ENCODE results near the gene PRLHR. TPM values are rescaled to one million over a fixed set of nuclear protein-coding genes. Genes with fewer than 3 reads are reported as not detected.
"Not testable (repeated sequence)": the region's sequence is repeated elsewhere in the genome, so short reads cannot be mapped to it uniquely, and the experiment has no call there.

The PRLHR gene
- total RNA-seq, 1 experiment from 2014 or later = not detected

GRCh38 chr10:118625504-118625903, 30.1 kb upstream of the PRLHR start:
- ChIA-PET POLR2A (interaction anchor here (1.2 kb wide), 1 partner anchor 10 kb away, joined by 3 read pairs; no protein-coding TSS in a partner anchor), CTCF (interaction anchor here (1.4 kb wide), 1 partner anchor 42 kb away, joined by 4 read pairs; no protein-coding TSS in a partner anchor)
- no peaks in the 10 kb centered on the region for H3K9me3 Mint-ChIP-seq (ENCODE audit: unreplicated experiment)
- H3K4me3 Mint-ChIP-seq (ENCODE audit: unreplicated experiment) = no peak overlapping the region
- H3K36me3 Mint-ChIP-seq (ENCODE audit: insufficient read depth, unreplicated experiment) = no peaks in the 10 kb centered on the region
- intact Hi-C loops (cut with micrococcal nuclease) = no loop called here
- H3K27me3 Mint-ChIP-seq (ENCODE audit: insufficient read depth, unreplicated experiment) = peaks cover 34% of the 10 kb centered on the region
- no peak for TF ChIP-seq CTCF (IDR thresholded peaks at IDR 0.05; ENCODE audit: unreplicated experiment)
- DNase-seq (ENCODE audit: unreplicated experiment) = no peak
- BruUV-seq (replicated peaks) = no TSS peak
- peaks cover 12% of the 10 kb centered on the region for H3K4me1 Mint-ChIP-seq (ENCODE audit: insufficient read depth, unreplicated experiment)
- no peak overlapping the region for H3K27ac Mint-ChIP-seq (ENCODE audit: low read depth, unreplicated experiment)

- Mint-ChIP-seq H3K4me1 (ENCODE audit: insufficient read depth, unreplicated experiment) (peaks cover 18% of the 10 kb centered on the region), H3K27me3 (ENCODE audit: insufficient read depth, unreplicated experiment) (peaks cover 34% of the 10 kb centered on the region), H3K36me3 (ENCODE audit: insufficient read depth, unreplicated experiment) (no peaks in the 10 kb centered on the region), H3K27ac (ENCODE audit: low read depth, unreplicated experiment) (no peak overlapping the region), H3K4me3 (ENCODE audit: unreplicated experiment) (no peak overlapping the region), H3K9me3 (ENCODE audit: unreplicated experiment) (no peaks in the 10 kb centered on the region)
- no peak for DNase-seq (ENCODE audit: unreplicated experiment)
- ChIA-PET POLR2A (no interaction called here), CTCF (interaction anchor here (0.7 kb wide), 2 partner anchors 99 to 1158 kb away, joined by 3 read pairs; no protein-coding TSS in a partner anchor)
- BruUV-seq (replicated peaks) = no TSS peak
- TF ChIP-seq CTCF (IDR thresholded peaks at IDR 0.05; ENCODE audit: unreplicated experiment) = no peak
- intact Hi-C loops (cut with micrococcal nuclease) = no loop called here
Observed at GRCh38 chr10:118624747-118625146, 29.3 kb upstream of the PRLHR start.

GRCh38 chr10:118621304-118621942, 26.0 kb upstream of the PRLHR start:
- CTCF ChIA-PET = interaction anchor here (0.6 to 1.2 kb wide), 5 partner anchors 14 to 1125 kb away, joined by 3 to 6 read pairs (median 3); no protein-coding TSS in a partner anchor
- no peak for TF ChIP-seq CTCF (IDR thresholded peaks at IDR 0.05; ENCODE audit: unreplicated experiment)
- Mint-ChIP-seq H3K36me3 (ENCODE audit: insufficient read depth, unreplicated experiment) (no peaks in the 10 kb centered on the region), H3K4me1 (ENCODE audit: insufficient read depth, unreplicated experiment) (peaks cover 18% of the 10 kb centered on the region), H3K4me3 (ENCODE audit: unreplicated experiment) (no peak overlapping the region), H3K27ac (ENCODE audit: low read depth, unreplicated experiment) (no peak overlapping the region), H3K27me3 (ENCODE audit: insufficient read depth, unreplicated experiment) (peaks cover 34% of the 10 kb centered on the region), H3K9me3 (ENCODE audit: unreplicated experiment) (no peaks in the 10 kb centered on the region)
- peak; percentile 27 for DNase-seq (ENCODE audit: unreplicated experiment)
- intact Hi-C loops (cut with micrococcal nuclease) = no loop called here
- POLR2A ChIA-PET = interaction anchor here (0.5 to 0.6 kb wide), 2 partner anchors 13 to 1034 kb away, joined by 3 read pairs; no protein-coding TSS in a partner anchor
- no TSS peak for BruUV-seq (replicated peaks)

GRCh38 chr10:118613863-118614262, 18.4 kb upstream of the PRLHR start:
- peaks cover 38% of the 10 kb centered on the region for H3K27me3 Mint-ChIP-seq (ENCODE audit: insufficient read depth, unreplicated experiment)
- H3K4me3 Mint-ChIP-seq (ENCODE audit: unreplicated experiment); H3K36me3 Mint-ChIP-seq (ENCODE audit: insufficient read depth, unreplicated experiment); H3K9me3 Mint-ChIP-seq (ENCODE audit: unreplicated experiment); intact Hi-C loops (cut with micrococcal nuclease); CTCF ChIA-PET; H3K27ac Mint-ChIP-seq (ENCODE audit: low read depth, unreplicated experiment); DNase-seq (ENCODE audit: unreplicated experiment); H3K4me1 Mint-ChIP-seq (ENCODE audit: insufficient read depth, unreplicated experiment); BruUV-seq (replicated peaks): not testable (repeated sequence)
- POLR2A ChIA-PET = interaction anchor here (0.7 kb wide), 1 partner anchor 12 kb away, joined by 3 read pairs; no protein-coding TSS in a partner anchor

Data from MCF 10A (cell line).